ENCODE data around the gene NT5E.

GRCh38 chr6:85432554-85432953, 17.3 kb upstream of the NT5E start:
- TF ChIP-seq CTCF (IDR thresholded peaks at IDR 0.05; ENCODE audit: low read depth, low read length, poor library complexity, severe bottlenecking), result no peak
- no peak for TF ChIP-seq EZH2phosphoT487 (IDR thresholded peaks at IDR 0.05; ENCODE audit: borderline replicate concordance, low read length)
